Colonic mucosa (tissue), 4 donors: ENCODE results near the gene PAFAH1B2. TPM values are rescaled to one million over a fixed set of nuclear protein-coding genes. Genes with fewer than 3 reads are reported as not detected.

Experiments used
- DNase-seq: peaks from one replicate; pipeline ENCODE4 v3.0.0-alpha.2; 2020
- H3K27ac ChIP-seq: fragments of 200-600 bp; one replicate; pipeline ENCODE4 v1.8.0; 2021
- H3K27me3 ChIP-seq: fragments of 200-600 bp; one replicate; pipeline ENCODE4 v1.8.0; 2021
- H3K36me3 ChIP-seq: fragments of 200-600 bp; one replicate; pipeline ENCODE4 v1.8.0; 2021
- H3K4me1 ChIP-seq: fragments of 200-600 bp; one replicate; pipeline ENCODE4 v1.8.0; 2021; ENCODE audit warnings: mild to moderate bottlenecking
- H3K4me3 ChIP-seq: fragments of 200-600 bp; one replicate; pipeline ENCODE4 v1.8.0; 2021
- H3K9ac ChIP-seq, 2 donors: one replicate each; pipeline ENCODE4 v1.7.0; 2013; ENCODE audit warnings: control low read depth in 2 of 2, low read depth in 2 of 2, low read length in 2 of 2
- H3K9me3 ChIP-seq: fragments of 200-600 bp; one replicate; pipeline ENCODE4 v1.8.0; 2021
- CTCF ChIP-seq: fragments of 200-600 bp; IDR thresholded peaks from one replicate; pipeline ENCODE4 v1.8.0; 2022; ENCODE audit warnings: antibody characterized with exemption, mild to moderate bottlenecking
- intact Hi-C: fragments of 100-400 bp; cut with DNase I; formaldehyde crosslinking; loops from one replicate; pipeline ENCODE4 v1.14.1; 2022
- total RNA-seq, 2 donors: library from RNA; stranded (reverse); fragmentation: NEBNext Ultra II Directional in 1 of 2; extraction: Animal tissue kit (Norgen Biotek cat#: 25700) in 1 of 2; gene quantifications; one replicate each; pipeline ENCODE4 v1.2.1, GENCODE V29; 2021
- donor health status: healthy.
- donor health status: DM: no; HTN: no; CAD: no.
- donor health status: DM: no; HTN: no; CAD: no.

PAFAH1B2 gene
- total RNA-seq: 10 to 100 TPM; 76.4 to 80.5 TPM

- TF ChIP-seq CTCF: no peak
- Histone ChIP-seq H3K27me3 (no peaks in the 10 kb centered on the region), H3K27ac (peak within 1 kb of the TSS; percentile 95), H3K9me3 (no peaks in the 10 kb centered on the region), H3K4me1 (no peaks in the 10 kb centered on the region), H3K9ac (peak within 1 kb of the TSS; percentile 74 to 97), H3K4me3 (peak within 1 kb of the TSS; percentile 86), H3K36me3 (no peaks in the 10 kb centered on the region)
- peak; percentile 98 for DNase-seq
- intact Hi-C loops: no loop called here
Observed at GRCh38 chr11:117143871-117144476, at the start of gene PAFAH1B2. Gene PAFAH1B2, plus strand, starts transcription at chr11:117144287. Its CDS starts 8,161 bp downstream, at chr11:117152448.

- Histone ChIP-seq H3K27ac (no peak overlapping the region), H3K9me3 (no peaks in the 10 kb centered on the region), H3K4me1 (peaks cover 17% of the 10 kb centered on the region), H3K9ac (no peak overlapping the region), H3K36me3 (no peaks in the 10 kb centered on the region), H3K4me3 (no peak overlapping the region), H3K27me3 (no peaks in the 10 kb centered on the region)
- intact Hi-C loops: no loop called here
- DNase-seq: no peak
- TF ChIP-seq CTCF: no peak
Observed at GRCh38 chr11:117094776-117095175, 49.3 kb upstream of the PAFAH1B2 start.

- intact Hi-C loops: no loop called here
- Histone ChIP-seq H3K9me3 (no peaks in the 10 kb centered on the region), H3K9ac (peak overlapping the region in 1 of 2 donors; percentile 60), H3K27me3 (no peaks in the 10 kb centered on the region), H3K4me3 (no peak overlapping the region), H3K27ac (peak overlapping the region; percentile 81), H3K4me1 (peaks cover 17% of the 10 kb centered on the region), H3K36me3 (no peaks in the 10 kb centered on the region)
- DNase-seq: no peak
- TF ChIP-seq CTCF: no peak
Observed at GRCh38 chr11:117095284-117096161, 48.6 kb upstream of the PAFAH1B2 start.

GRCh38 chr11:117096201-117096991 is 47.7 kb upstream of the PAFAH1B2 start:
- Histone ChIP-seq H3K4me3 (peak overlapping the region; percentile 73), H3K9me3 (no peaks in the 10 kb centered on the region), H3K4me1 (peaks cover 17% of the 10 kb centered on the region), H3K36me3 (no peaks in the 10 kb centered on the region), H3K27ac (peak overlapping the region; percentile 81), H3K9ac (peak overlapping the region; percentile 42 to 60), H3K27me3 (no peaks in the 10 kb centered on the region)
- peak; percentile 47 for DNase-seq
- no peak for TF ChIP-seq CTCF
- intact Hi-C loops: no loop called here

- Histone ChIP-seq H3K27me3 (no peaks in the 10 kb centered on the region), H3K9ac (peak overlapping the region in 1 of 2 donors; percentile 89), H3K27ac (peak overlapping the region; percentile 81), H3K9me3 (no peaks in the 10 kb centered on the region), H3K4me3 (peak overlapping the region; percentile 73), H3K4me1 (peaks cover 17% of the 10 kb centered on the region), H3K36me3 (no peaks in the 10 kb centered on the region)
- intact Hi-C loops: no loop called here
- DNase-seq: no peak
- no peak for TF ChIP-seq CTCF
Observed at GRCh38 chr11:117097014-117097388, 47.1 kb upstream of the PAFAH1B2 start.
